ENCODE data around the gene RIOX2.

Gene RIOX2

GRCh38 chr3:97967966-97968365 is 4.3 kb downstream of the RIOX2 start:
- no peak for DNase-seq (ENCODE audit: low read depth)
- TF ChIP-seq CTCF (IDR thresholded peaks at IDR 0.05; ENCODE audit: low read depth, low read length, missing control alignments), result peak; percentile 22
- no peak overlapping the region for H3K4me3 ChIP-seq (ENCODE audit: low read depth, low read length)

GRCh38 chr3:97960993-97961766 is 11.1 kb downstream of the RIOX2 start:
- no peak overlapping the region for H3K4me3 ChIP-seq (ENCODE audit: low read depth, low read length)
- no peak for DNase-seq (ENCODE audit: low read depth)
- no peak for TF ChIP-seq CTCF (IDR thresholded peaks at IDR 0.05; ENCODE audit: low read depth, low read length, missing control alignments)

GRCh38 chr3:97960551-97960950 is 11.7 kb downstream of the RIOX2 start:
- H3K4me3 ChIP-seq (ENCODE audit: low read depth, low read length), result no peak overlapping the region
- DNase-seq (ENCODE audit: low read depth), result no peak
- no peak for TF ChIP-seq CTCF (IDR thresholded peaks at IDR 0.05; ENCODE audit: low read depth, low read length, missing control alignments)

GRCh38 chr3:97959872-97960271 is 12.4 kb downstream of the RIOX2 start:
- no peak for DNase-seq (ENCODE audit: low read depth)
- no peak overlapping the region for H3K4me3 ChIP-seq (ENCODE audit: low read depth, low read length)
- no peak for TF ChIP-seq CTCF (IDR thresholded peaks at IDR 0.05; ENCODE audit: low read depth, low read length, missing control alignments)

GRCh38 chr3:97958796-97959195 is 13.4 kb downstream of the RIOX2 start:
- no peak for DNase-seq (ENCODE audit: low read depth)
- H3K4me3 ChIP-seq (ENCODE audit: low read depth, low read length), result no peak overlapping the region
- TF ChIP-seq CTCF (IDR thresholded peaks at IDR 0.05; ENCODE audit: low read depth, low read length, missing control alignments), result no peak

GRCh38 chr3:97958396-97958795 is 13.8 kb downstream of the RIOX2 start:
- TF ChIP-seq CTCF (IDR thresholded peaks at IDR 0.05; ENCODE audit: low read depth, low read length, missing control alignments), result no peak
- H3K4me3 ChIP-seq (ENCODE audit: low read depth, low read length), result no peak overlapping the region
- no peak for DNase-seq (ENCODE audit: low read depth)
